A549 treated with DMSO at 1 μM for 4 hours (cell line): ENCODE data around the gene CLTA. TPM values are rescaled to one million over a fixed set of nuclear protein-coding genes. Genes with fewer than 3 reads are reported as not detected.

Experiments used
- total RNA-seq: library from RNA; stranded (reverse); fragments of 200-300 nt; extraction: Qiagen RNA extraction; gene quantifications from 5 replicates; pipeline ENCODE4 v1.2.3, GENCODE V29; 2022; ENCODE audit warnings: low read depth

The CLTA gene
- total RNA-seq = 280 to 428 TPM (median 379 TPM) in 5 replicates

GRCh38 chr9:36190388-36191289 lies at the start of gene CLTA:
CLTA (plus strand) TSS chr9:36190921; CDS start chr9:36191057, 136 bp downstream.

GRCh38 chr9:36169166-36169565 lies 21.6 kb upstream of the CLTA start, which contains the start of gene CCIN:
CCIN (plus strand) TSS chr9:36169388; CDS start chr9:36169503, 115 bp downstream.

GRCh38 chr9:36258208-36258995 lies 67.7 kb downstream of the CLTA start, which contains the start of gene GNE:
GNE (minus strand) TSS chr9:36258448; CDS start chr9:36249355, 9,093 bp downstream.

Other genes with a start within 250 kb of the CLTA start
- not detected in 5 replicates for gene OR2S2, start 232.8 kb upstream of the CLTA start, total RNA-seq
- 5.0 to 7.2 TPM (median 6.7 TPM) in 5 replicates for gene RECK, start 154.0 kb upstream of the CLTA start, total RNA-seq
- gene GLIPR2, start 54.2 kb upstream of the CLTA start, total RNA-seq = 8.5 to 12.9 TPM (median 10.6 TPM) in 5 replicates
- gene CCIN, start 21.5 kb upstream of the CLTA start, total RNA-seq = 0.06 to 0.10 TPM in 2 of 5 replicates, not detected in the others
- 12.8 to 17.6 TPM (median 16.7 TPM) in 5 replicates for gene GNE, start 67.5 kb downstream of the CLTA start, total RNA-seq
- gene RNF38, start 209.3 kb downstream of the CLTA start, total RNA-seq = 7.9 to 10.6 TPM (median 9.8 TPM) in 5 replicates